ENCODE data around the gene SLC30A4. TPM values are rescaled to one million over a fixed set of nuclear protein-coding genes. Genes with fewer than 3 reads are reported as not detected.
A peak's percentile ranks its signal among the peaks of the same experiment; 100 is the strongest.

SLC30A4 gene
- total RNA-seq, 2 experiments from 2014 or later: 1.5 to 2.0 TPM

DNA sequence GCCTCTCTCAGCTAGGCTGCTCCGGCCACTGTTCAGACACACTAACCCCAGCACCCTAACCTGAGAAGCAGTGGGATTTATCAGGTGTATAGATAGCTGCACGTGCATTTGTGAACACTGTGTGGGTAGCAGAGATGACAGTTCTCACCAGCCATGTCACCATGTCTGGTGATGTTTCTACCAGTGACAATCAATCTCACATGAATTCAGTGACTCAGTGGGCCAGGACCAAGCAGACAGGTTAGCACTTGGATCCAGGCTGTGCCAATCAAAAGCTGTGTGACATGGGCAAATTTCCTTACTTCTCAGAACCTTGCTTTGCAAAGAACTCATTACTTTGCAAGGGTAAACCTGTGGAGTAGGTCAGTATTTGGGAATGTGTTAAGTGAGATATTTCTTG lies 78.9 kb downstream of the SLC30A4 start:
- intact Hi-C loops (cut with micrococcal nuclease): no loop called here
- ChIA-PET POLR2A (no interaction called here), CTCF (interaction anchor here (0.6 to 3.4 kb wide), 5 partner anchors 10 to 172 kb away, joined by 3 to 22 read pairs (median 5); no protein-coding TSS in a partner anchor)
- no peak overlapping the region for H3K4me3 Mint-ChIP-seq
- DNase-seq: no peak
- H3K9me3 Mint-ChIP-seq: no peaks in the 10 kb centered on the region
- H3K27ac Mint-ChIP-seq: no peak overlapping the region
- no peaks in the 10 kb centered on the region for H3K27me3 Mint-ChIP-seq
- no peaks in the 10 kb centered on the region for H3K4me1 Mint-ChIP-seq (ENCODE audit: low read depth)
- H3K36me3 Mint-ChIP-seq: no peaks in the 10 kb centered on the region

DNA sequence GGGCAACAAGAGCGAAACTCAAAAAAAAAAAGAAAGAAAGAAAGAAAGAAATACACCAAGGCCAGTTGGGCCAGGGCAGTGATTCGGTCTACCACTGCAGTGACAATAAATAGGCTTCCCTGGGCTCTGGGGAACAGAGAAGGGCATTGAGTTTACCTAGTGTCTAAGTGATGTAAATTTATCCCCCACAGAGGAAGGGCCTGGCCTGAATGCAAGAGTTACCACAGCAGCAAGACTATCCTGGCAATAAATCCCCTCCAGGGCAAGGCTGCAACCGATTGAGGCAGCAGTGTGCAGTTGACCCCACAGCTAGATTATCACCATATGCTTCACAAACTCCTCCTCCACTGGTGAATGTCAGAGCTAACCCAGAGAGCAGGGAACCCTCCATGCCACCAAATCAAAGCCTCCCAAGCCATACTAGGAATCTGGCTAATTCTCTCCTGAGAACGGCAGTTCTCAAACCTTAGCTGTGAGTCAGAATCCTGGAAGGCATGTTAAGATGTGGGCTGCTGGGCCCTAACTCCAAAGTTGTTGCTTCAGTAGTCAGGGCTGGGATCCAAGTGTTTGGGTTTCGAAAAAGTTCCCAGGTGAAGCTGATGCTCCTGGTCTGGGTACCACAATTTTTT lies 79.9 kb downstream of the SLC30A4 start:
- no peaks in the 10 kb centered on the region for H3K27me3 Mint-ChIP-seq

DNA sequence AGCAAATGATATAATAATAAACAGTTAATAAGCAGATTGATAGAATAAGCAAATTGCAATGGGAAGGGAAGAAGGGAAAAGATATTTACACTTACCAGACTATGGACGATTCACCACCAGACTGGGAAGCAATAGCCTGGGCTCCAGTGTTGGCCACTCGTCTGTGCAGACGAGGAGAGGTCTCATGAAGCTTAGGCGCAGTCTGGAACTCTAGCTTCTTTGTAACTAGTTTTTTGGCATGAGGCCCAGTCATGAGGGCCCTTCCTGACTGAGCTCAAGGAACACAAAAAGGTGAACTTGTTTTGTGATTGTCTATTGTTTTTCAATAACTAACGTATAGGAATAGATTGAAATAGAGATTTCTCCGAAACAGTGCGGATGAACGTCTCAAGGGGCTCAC lies 80.9 kb downstream of the SLC30A4 start:
- Mint-ChIP-seq H3K4me1 (ENCODE audit: low read depth) (no peaks in the 10 kb centered on the region), H3K36me3 (no peaks in the 10 kb centered on the region), H3K27ac (no peak overlapping the region), H3K27me3 (no peaks in the 10 kb centered on the region), H3K9me3 (no peaks in the 10 kb centered on the region), H3K4me3 (no peak overlapping the region)
- DNase-seq: no peak
- ChIA-PET CTCF (interaction anchor here (0.6 to 3.4 kb wide), 3 partner anchors 10 to 74 kb away, joined by 3 to 22 read pairs (median 3); no protein-coding TSS in a partner anchor), POLR2A (no interaction called here)
- intact Hi-C loops (cut with micrococcal nuclease): no loop called here

More for the DNA sequence above, 79.9 kb downstream of the SLC30A4 start:
- H3K4me1 Mint-ChIP-seq (ENCODE audit: low read depth): no peaks in the 10 kb centered on the region
- POLR2A ChIA-PET: no interaction called here
- CTCF ChIA-PET: interaction anchor here (0.6 to 3.4 kb wide), 4 partner anchors 9 to 16 kb away, joined by 3 to 22 read pairs (median 6); no protein-coding TSS in a partner anchor
- no peak overlapping the region for H3K4me3 Mint-ChIP-seq
- intact Hi-C loops (cut with micrococcal nuclease): no loop called here
- H3K9me3 Mint-ChIP-seq: no peaks in the 10 kb centered on the region
- DNase-seq: no peak
- H3K36me3 Mint-ChIP-seq: no peaks in the 10 kb centered on the region
- H3K27ac Mint-ChIP-seq: no peak overlapping the region

DNA sequence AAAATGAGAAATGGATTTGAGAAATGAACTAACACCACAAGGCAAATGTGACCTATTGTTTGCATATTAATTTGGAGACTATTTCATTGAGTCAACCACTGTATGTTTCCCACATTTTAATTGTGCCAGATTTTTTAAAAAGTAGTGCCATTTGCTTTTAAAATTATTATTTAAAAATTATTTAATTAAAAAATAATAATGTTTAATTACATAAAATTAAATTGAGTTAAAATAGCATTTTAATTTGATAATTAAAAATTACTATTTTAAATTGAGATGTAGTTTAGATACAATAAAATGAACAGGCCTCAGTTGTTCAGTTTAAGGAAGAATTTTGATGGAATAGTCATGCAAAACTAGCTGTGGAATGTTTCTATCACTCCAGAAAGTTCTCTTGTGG lies 81.5 kb downstream of the SLC30A4 start:
- Mint-ChIP-seq H3K4me1 (ENCODE audit: low read depth) (no peaks in the 10 kb centered on the region), H3K36me3 (no peaks in the 10 kb centered on the region), H3K4me3 (no peak overlapping the region), H3K27ac (no peak overlapping the region), H3K9me3 (no peaks in the 10 kb centered on the region), H3K27me3 (no peaks in the 10 kb centered on the region)
- ChIA-PET CTCF (no interaction called here), POLR2A (no interaction called here)
- intact Hi-C loops (cut with micrococcal nuclease): no loop called here
- DNase-seq: no peak

DNA sequence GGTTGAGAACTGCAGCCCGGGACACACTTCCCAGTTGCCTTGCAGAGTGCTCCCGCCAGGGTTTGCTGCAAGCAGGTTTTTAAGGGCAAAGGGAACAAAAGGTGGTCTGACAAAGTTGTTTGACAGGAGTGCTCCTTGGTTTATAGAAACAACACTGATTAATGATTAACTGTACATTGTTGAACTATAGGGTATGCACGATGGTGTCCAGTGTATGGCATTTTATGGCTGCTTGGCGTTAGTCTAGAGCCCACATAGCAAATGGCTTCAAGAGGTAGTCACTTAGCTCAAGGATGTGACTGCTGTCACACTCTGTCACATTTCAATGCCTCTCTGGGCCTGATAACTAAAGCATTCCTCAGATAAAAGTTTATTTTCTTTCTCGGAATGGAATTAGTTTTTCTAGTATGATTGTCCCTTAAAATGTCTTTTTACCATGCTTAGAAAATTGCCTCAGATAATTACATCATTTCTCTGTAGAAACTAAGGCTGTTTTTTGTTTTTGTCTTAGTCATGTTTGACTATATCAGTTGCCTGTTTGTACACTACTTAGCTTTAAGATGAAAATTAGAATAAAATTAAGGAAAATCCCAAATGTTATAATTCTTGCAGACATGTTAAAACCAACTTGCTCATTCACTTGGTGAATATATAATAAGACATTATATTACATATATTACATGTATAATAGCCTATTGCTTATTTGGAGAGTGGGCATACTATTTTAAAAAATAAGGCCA lies 82.9 kb downstream of the SLC30A4 start:
- DNase-seq: no peak
- no peaks in the 10 kb centered on the region for H3K4me1 Mint-ChIP-seq (ENCODE audit: low read depth)
- POLR2A ChIA-PET: no interaction called here
- CTCF ChIA-PET: interaction anchor here (1.2 kb wide), 1 partner anchor 18 kb away, joined by 3 read pairs; no protein-coding TSS in a partner anchor
- H3K9me3 Mint-ChIP-seq: no peaks in the 10 kb centered on the region
- no peaks in the 10 kb centered on the region for H3K36me3 Mint-ChIP-seq
- no peak overlapping the region for H3K27ac Mint-ChIP-seq
- H3K4me3 Mint-ChIP-seq: no peak overlapping the region
- intact Hi-C loops (cut with micrococcal nuclease): no loop called here
- no peaks in the 10 kb centered on the region for H3K27me3 Mint-ChIP-seq

DNA sequence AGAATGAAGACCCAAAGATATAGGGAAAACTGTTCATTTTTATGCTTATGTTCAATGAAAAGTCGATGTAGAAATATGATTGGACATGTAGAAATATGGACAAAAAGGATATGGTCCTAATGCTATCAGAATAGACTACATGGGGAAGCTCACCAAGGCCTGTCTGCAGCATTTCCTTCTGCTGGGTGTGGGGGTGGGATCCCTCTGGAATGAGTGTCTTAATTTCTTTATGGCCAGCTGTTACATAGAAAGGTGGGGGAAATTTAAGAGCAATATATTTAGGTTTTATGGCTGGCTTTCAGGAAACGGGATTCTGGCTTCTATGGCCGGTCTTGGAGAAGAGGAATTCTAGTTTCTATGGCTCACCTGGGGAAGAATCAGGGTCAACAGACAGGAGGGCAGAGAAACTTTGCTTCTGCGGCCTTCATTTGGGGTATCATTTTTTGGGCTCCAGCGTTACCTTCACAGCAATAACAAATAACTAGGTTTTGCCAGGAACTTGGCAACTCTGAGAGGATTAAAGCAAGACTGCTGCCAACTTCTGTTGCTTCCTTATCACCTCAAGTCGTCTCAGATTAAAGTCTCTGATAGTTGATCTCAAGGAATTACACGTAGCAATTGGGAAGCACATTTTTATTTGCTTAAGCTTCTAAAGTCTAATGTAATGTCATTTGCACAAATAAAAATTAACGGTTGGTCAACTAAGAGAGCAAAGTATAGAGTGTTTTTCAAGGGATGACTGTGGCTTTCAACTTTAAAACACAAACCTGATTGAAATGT lies 87.2 kb downstream of the SLC30A4 start:
- intact Hi-C loops (cut with micrococcal nuclease): no loop called here
- Mint-ChIP-seq H3K4me1 (ENCODE audit: low read depth) (peaks cover 2% of the 10 kb centered on the region), H3K36me3 (no peaks in the 10 kb centered on the region), H3K9me3 (no peaks in the 10 kb centered on the region), H3K27ac (no peak overlapping the region), H3K4me3 (no peak overlapping the region), H3K27me3 (peaks cover 3% of the 10 kb centered on the region)
- CTCF ChIA-PET: interaction anchor here (1.5 kb wide), 1 partner anchor 22 kb away, joined by 6 read pairs; no protein-coding TSS in a partner anchor
- POLR2A ChIA-PET: no interaction called here
- DNase-seq: no peak

DNA sequence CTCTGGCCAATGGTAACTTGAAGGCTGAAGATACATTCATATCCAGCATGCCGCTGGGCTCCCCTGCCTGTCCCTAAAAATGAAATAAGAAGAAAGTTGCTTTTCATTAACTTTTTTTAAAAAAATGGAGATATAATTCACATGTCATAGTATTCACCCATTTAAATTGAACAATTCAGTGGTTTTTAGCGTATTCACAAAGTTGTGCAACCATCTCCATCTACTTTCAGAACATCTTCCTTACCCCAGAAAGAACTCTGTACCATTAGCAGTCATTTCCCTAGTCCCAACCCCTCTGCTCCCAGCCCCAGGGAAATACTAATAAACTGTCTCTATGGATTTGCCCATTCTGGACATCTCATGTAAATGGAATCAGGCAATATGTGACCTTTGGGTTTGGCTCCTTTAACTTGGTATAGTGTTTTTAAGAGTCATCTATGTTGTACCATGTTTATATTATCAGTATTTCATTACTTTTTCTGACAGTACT lies 88.4 kb downstream of the SLC30A4 start:
- H3K27ac Mint-ChIP-seq: no peak overlapping the region
- ChIA-PET CTCF (interaction anchor here (1.2 to 1.3 kb wide), 2 partner anchors 9 to 179 kb away, joined by 4 to 5 read pairs; no protein-coding TSS in a partner anchor), POLR2A (no interaction called here)
- no peaks in the 10 kb centered on the region for H3K9me3 Mint-ChIP-seq
- no peaks in the 10 kb centered on the region for H3K36me3 Mint-ChIP-seq
- H3K4me3 Mint-ChIP-seq: no peak overlapping the region
- peaks cover 2% of the 10 kb centered on the region for H3K4me1 Mint-ChIP-seq (ENCODE audit: low read depth)
- intact Hi-C loops (cut with micrococcal nuclease): no loop called here
- no peak for DNase-seq
- peaks cover 3% of the 10 kb centered on the region for H3K27me3 Mint-ChIP-seq

DNA sequence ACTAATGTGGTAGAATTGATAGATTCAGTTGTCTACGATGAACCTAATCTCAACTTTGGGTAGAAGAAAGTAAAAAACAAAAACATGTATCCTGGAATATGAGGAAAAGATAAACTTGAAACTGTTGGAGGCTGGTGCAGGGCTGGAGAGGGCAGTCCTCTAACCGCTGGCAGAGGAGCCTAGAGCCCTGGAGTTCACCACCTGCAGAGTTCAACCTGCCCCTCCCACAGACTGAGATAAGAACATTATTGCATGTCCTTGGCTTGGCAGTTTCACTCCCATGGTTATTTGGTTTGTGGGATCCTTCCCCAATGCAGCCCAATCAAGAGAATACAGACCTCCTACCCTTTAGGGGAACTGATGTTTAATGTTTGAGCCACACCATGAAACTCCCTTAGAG lies 91.0 kb downstream of the SLC30A4 start:
- no peak for DNase-seq
- Mint-ChIP-seq H3K27ac (no peak overlapping the region), H3K4me3 (no peak overlapping the region), H3K36me3 (no peaks in the 10 kb centered on the region), H3K9me3 (no peaks in the 10 kb centered on the region), H3K4me1 (ENCODE audit: low read depth) (peaks cover 2% of the 10 kb centered on the region), H3K27me3 (peaks cover 3% of the 10 kb centered on the region)
- POLR2A ChIA-PET: interaction anchor here (0.5 kb wide), 1 partner anchor 86 kb away, joined by 6 read pairs; no protein-coding TSS in a partner anchor
- CTCF ChIA-PET: interaction anchor here (0.9 to 3.4 kb wide), 6 partner anchors 12 to 268 kb away, joined by 3 to 179 read pairs (median 6); a partner anchor contains a TSS
- intact Hi-C loops (cut with micrococcal nuclease): no loop called here

DNA sequence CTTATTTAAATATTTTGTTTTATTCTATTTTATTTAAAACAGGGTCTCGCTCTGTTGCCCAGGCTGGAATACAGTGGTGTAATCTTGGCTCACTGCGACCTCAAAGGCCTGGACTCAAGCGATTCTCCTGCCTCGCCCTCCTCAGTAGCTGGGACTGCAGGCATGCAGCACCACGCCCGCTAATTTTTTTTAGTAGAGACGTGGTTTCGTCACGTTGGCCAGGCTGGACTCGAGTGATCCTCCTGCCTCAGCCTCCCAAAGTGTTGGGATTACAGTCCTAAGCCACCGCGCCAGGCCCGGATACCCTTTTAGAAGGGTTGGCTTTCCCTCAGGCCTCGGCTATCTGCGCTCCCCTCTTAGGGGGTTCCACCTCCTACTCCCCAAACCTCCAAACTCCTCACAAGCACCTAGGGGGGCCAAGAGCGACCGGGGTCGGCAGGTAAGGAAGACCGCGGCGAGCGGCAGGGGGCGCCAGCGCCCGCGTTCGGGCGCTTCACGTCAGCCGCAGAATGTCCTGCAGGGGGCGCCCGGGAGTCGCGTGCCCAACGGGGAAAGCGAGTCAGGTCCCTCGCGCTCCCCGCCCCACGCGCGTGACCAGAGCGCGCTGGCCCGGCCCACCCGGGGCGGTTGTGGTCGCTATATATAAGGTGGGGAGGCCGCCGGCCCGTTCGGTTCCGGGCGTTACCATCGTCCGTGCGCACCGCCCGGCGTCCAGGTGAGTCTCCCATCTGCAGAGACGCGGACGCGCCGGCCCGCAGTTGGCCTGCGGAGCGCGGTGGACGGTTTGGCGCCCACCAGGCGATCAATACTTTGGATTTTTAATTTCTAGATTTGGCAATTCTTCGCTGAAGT lies 92.4 kb downstream of the SLC30A4 start:
- POLR2A ChIA-PET: no interaction called here
- no peak overlapping the region for H3K27ac Mint-ChIP-seq
- DNase-seq: peak; percentile 87
- CTCF ChIA-PET: interaction anchor here (0.6 to 3.4 kb wide), 34 partner anchors 8 to 267 kb away, joined by 3 to 179 read pairs (median 4); a partner anchor contains a TSS
- H3K9me3 Mint-ChIP-seq: no peaks in the 10 kb centered on the region
- H3K4me3 Mint-ChIP-seq: peak overlapping the region; percentile 20
- H3K4me1 Mint-ChIP-seq (ENCODE audit: low read depth): peaks cover 2% of the 10 kb centered on the region
- intact Hi-C loops (cut with micrococcal nuclease): loop anchor here (1.0 kb wide), 2 partner anchors 27 to 184 kb away; no protein-coding TSS in a partner anchor
- no peaks in the 10 kb centered on the region for H3K36me3 Mint-ChIP-seq
- H3K27me3 Mint-ChIP-seq: peaks cover 3% of the 10 kb centered on the region

Data from activated CD4-positive, alpha-beta memory T cell treated with anti-CD3 and anti-CD28 coated beads for 36 hours (primary cell).